GM19463 (cell line): Measurements from ENCODE around the gene CDC27.
"Not testable (repeated sequence)": the region's sequence is repeated elsewhere in the genome, so short reads cannot be mapped to it uniquely, and the experiment has no call there.

Experiments
- ATAC-seq: cut with Tn5 transposase; IDR thresholded peaks from one replicate; pipeline ENCODE4 v1.9.1; 2021; ENCODE audit warnings: mild to moderate bottlenecking, moderate library complexity; ENCODE audit not compliant: unreplicated experiment

CDC27 gene

GRCh38 chr17:47073629-47074028 lies 115.5 kb downstream of the CDC27 start:
- ATAC-seq: not testable (repeated sequence)

- no peak for ATAC-seq
Measured at GRCh38 chr17:47072886-47073285, 116.2 kb downstream of the CDC27 start.

DNA sequence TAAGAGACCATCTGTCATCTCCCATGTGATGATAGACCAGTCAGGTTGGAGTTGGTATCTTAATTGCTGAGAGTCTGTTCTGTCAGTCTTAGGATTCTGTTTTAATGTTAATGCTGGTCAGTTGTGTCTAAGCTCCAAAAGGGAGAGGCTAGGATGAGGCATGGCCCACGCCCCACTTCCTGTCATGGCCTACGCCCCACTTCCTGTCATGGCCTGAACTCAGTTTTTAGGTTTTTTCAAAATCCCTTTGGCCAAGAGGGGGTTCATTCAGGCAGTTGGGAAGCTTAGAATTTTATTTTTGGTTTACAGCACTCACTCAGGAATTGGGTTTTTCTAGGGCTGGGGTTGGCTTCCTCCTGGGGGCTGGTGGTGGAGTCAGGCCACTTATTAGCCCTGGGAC lies 117.9 kb downstream of the CDC27 start:
- not testable (repeated sequence) for ATAC-seq

GRCh38 chr17:47070266-47070665 lies 118.8 kb downstream of the CDC27 start:
- ATAC-seq: not testable (repeated sequence)
